ENCODE data around the gene PRDM16. TPM values are rescaled to one million over a fixed set of nuclear protein-coding genes. Genes with fewer than 3 reads are reported as not detected.
A peak's percentile ranks its signal among the peaks of the same experiment; 100 is the strongest.

Gene PRDM16
- total and polyA plus RNA-seq, 8 donors = 9.6 to 18.0 (median 14.7) TPM

GRCh38 chr1:3434406-3435110, 365.6 kb downstream of the PRDM16 start:
- TF ChIP-seq CTCF (IDR thresholded peaks at IDR 0.05) = no peak
- ATAC-seq = no peak
- intact Hi-C loops (cut with DNase I) = no loop called here
- peak in 1 of 4 donors; percentile 79 for DNase-seq
- Histone ChIP-seq H3K27me3 (peaks cover 0 to 41% of the 10 kb centered on the region in 2 donors), H3K4me3 (no peak overlapping the region), H3K27ac (no peak overlapping the region), H3K36me3 (no peaks in the 10 kb centered on the region), H3K4me1 (no peaks in the 10 kb centered on the region), H3K9me3 (no peaks in the 10 kb centered on the region)

GRCh38 chr1:3435666-3436065, 366.7 kb downstream of the PRDM16 start:
- TF ChIP-seq CTCF (IDR thresholded peaks at IDR 0.05) = no peak
- intact Hi-C loops (cut with DNase I) = no loop called here
- no peak for ATAC-seq
- Histone ChIP-seq H3K9me3 (no peaks in the 10 kb centered on the region), H3K36me3 (no peaks in the 10 kb centered on the region), H3K27ac (no peak overlapping the region), H3K27me3 (peaks cover 0 to 48% of the 10 kb centered on the region in 2 donors), H3K4me1 (no peaks in the 10 kb centered on the region), H3K4me3 (no peak overlapping the region)
- DNase-seq = peak in 1 of 4 donors; percentile 53

GRCh38 chr1:3436451-3436850, 367.4 kb downstream of the PRDM16 start:
- H3K27me3 ChIP-seq = peaks cover 0 to 48% of the 10 kb centered on the region in 2 donors
- TF ChIP-seq CTCF (IDR thresholded peaks at IDR 0.05) = no peak
- no peak overlapping the region for H3K27ac ChIP-seq
- no peak overlapping the region for H3K4me3 ChIP-seq
- DNase-seq (peak in 1 of 4 donors; percentile 54), ATAC-seq (no peak)
- no peaks in the 10 kb centered on the region for H3K4me1 ChIP-seq
- H3K9me3 ChIP-seq = no peaks in the 10 kb centered on the region
- H3K36me3 ChIP-seq = no peaks in the 10 kb centered on the region
- intact Hi-C loops (cut with DNase I) = no loop called here

- H3K27ac ChIP-seq = no peak overlapping the region
- TF ChIP-seq CTCF (IDR thresholded peaks at IDR 0.05) = no peak
- H3K9me3 ChIP-seq = no peaks in the 10 kb centered on the region
- intact Hi-C loops (cut with DNase I) = no loop called here
- ATAC-seq = no peak
- H3K4me1 ChIP-seq = no peaks in the 10 kb centered on the region
- peaks cover 2 to 48% of the 10 kb centered on the region in 2 donors for H3K27me3 ChIP-seq
- peak in 1 of 4 donors; percentile 65 for DNase-seq
- H3K4me3 ChIP-seq = no peak overlapping the region
- no peaks in the 10 kb centered on the region for H3K36me3 ChIP-seq
Observed at GRCh38 chr1:3436901-3437300, 367.9 kb downstream of the PRDM16 start.

- no peak for ATAC-seq
- H3K4me3 ChIP-seq = no peak overlapping the region
- intact Hi-C loops (cut with DNase I) = no loop called here
- peaks cover 7 to 54% of the 10 kb centered on the region in 2 donors for H3K27me3 ChIP-seq
- no peaks in the 10 kb centered on the region for H3K36me3 ChIP-seq
- TF ChIP-seq CTCF (IDR thresholded peaks at IDR 0.05) = no peak
- DNase-seq = peak in 1 of 4 donors; percentile 64
- H3K4me1 ChIP-seq = no peaks in the 10 kb centered on the region
- no peak overlapping the region for H3K27ac ChIP-seq
- no peaks in the 10 kb centered on the region for H3K9me3 ChIP-seq
Observed at GRCh38 chr1:3438661-3439180, 369.7 kb downstream of the PRDM16 start.

Measured in left lung (tissue), 10 donors.